ENCODE measurements around the gene KHK. TPM values are rescaled to one million over a fixed set of nuclear protein-coding genes. Genes with fewer than 3 reads are reported as not detected.
"Not testable (repeated sequence)": the region's sequence is repeated elsewhere in the genome, so short reads cannot be mapped to it uniquely, and the experiment has no call there.

The KHK gene
- polyA plus RNA-seq, 2 of the 4 experiments (the other 2 are of a cell fraction): 4.2 to 7.6 TPM

DNA sequence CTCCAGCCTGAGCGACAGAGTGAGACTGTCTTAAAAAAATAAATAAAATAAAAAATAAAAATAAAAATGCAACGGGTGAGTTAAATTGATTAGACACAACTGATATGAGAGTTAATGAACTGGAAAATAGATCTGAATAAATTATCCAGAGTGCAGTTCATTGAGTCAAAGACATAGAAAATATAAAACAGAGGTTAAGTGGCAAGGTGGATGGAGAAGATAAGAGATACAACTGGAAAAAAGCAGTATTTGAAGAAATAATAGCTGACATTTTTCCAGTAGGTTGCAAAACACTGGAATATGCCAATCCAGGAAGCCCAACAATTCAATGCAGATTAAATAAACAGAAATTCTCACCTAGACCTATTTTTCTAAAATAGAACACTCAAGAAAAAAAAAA lies 21.6 kb downstream of the KHK start:
- ChIA-PET CTCF (interaction anchor here (0.6 to 3.8 kb wide), 11 partner anchors 9 to 279 kb away, joined by 3 to 17 read pairs (median 4); partner anchors contain the start of gene KHK), POLR2A (interaction anchor here (0.6 kb wide), 1 partner anchor 16 kb away, joined by 3 read pairs; no protein-coding TSS in a partner anchor)
- no peak for TF ChIP-seq HOXB13 (CRISPR knock-in tag; IDR thresholded peaks at IDR 0.05; ENCODE audit: low read depth)
- TF ChIP-seq POLR2A (IDR thresholded peaks at IDR 0.05; ENCODE audit: low read length): no peak
- TF ChIP-seq, protein P1, sequence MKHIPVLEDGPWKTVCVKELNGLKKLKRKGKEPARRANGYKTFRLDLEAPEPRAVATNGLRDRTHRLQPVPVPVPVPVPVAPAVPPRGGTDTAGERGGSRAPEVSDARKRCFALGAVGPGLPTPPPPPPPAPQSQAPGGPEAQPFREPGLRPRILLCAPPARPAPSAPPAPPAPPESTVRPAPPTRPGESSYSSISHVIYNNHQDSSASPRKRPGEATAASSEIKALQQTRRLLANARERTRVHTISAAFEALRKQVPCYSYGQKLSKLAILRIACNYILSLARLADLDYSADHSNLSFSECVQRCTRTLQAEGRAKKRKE (CRISPR knock-in tag; IDR thresholded peaks at IDR 0.05; ENCODE audit: low read depth): no peak
- no peak for TF ChIP-seq CBX2 (IDR thresholded peaks at IDR 0.05; ENCODE audit: borderline replicate concordance, low read depth)
- TF ChIP-seq, protein P2, sequence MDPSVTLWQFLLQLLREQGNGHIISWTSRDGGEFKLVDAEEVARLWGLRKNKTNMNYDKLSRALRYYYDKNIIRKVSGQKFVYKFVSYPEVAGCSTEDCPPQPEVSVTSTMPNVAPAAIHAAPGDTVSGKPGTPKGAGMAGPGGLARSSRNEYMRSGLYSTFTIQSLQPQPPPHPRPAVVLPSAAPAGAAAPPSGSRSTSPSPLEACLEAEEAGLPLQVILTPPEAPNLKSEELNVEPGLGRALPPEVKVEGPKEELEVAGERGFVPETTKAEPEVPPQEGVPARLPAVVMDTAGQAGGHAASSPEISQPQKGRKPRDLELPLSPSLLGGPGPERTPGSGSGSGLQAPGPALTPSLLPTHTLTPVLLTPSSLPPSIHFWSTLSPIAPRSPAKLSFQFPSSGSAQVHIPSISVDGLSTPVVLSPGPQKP (IDR thresholded peaks at IDR 0.05; ENCODE audit: low read depth, low read length): no peak
- TF ChIP-seq CBX8 (IDR thresholded peaks at IDR 0.05): no peak
- H3K4me3 ChIP-seq: no peak overlapping the region
- no peak overlapping the region for H3K27ac ChIP-seq
- no peak for FAIRE-seq
- DNase-seq (ENCODE audit: low read depth in 1 of 2, low spot score in 1 of 2): no peak
- H3K4me2 ChIP-seq: no peak overlapping the region
- H3K4me1 ChIP-seq: no peaks in the 10 kb centered on the region
- H3K9me3 ChIP-seq: no peaks in the 10 kb centered on the region
- 70% methylated on average over 2 of the region's 2 CpGs for WGBS (ENCODE audit: missing lambda C conversion rate)
- ATAC-seq: no peak

DNA sequence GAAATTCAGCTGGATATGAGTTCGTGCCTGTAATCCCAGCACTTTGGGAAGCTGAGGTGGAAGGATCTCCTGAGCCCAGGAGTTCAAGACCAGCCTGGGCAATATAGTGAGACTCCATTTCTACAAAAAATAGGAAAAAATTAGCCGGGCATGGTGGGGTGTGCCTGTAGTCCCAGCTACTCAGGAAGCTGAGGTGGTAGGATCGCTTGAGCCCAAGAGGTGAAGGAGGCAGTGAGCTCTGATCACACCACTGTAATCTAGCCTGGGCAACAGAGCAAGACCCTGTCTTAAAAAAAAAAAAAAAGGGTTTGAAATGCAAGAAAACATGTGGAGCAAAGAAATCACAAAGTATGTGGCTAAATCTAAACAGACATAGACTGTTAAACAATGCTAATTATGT lies 22.5 kb downstream of the KHK start:
- H3K4me2 ChIP-seq: no peak overlapping the region
- ATAC-seq (no peak), FAIRE-seq (no peak), DNase-seq (ENCODE audit: low read depth in 1 of 2, low spot score in 1 of 2) (no peak)
- POLR2A ChIA-PET: no interaction called here
- H3K4me1 ChIP-seq: no peaks in the 10 kb centered on the region
- WGBS (ENCODE audit: missing lambda C conversion rate): 67% methylated on average over 3 of the region's 3 CpGs
- H3K9me3 ChIP-seq: no peaks in the 10 kb centered on the region
- TF ChIP-seq, protein P3, sequence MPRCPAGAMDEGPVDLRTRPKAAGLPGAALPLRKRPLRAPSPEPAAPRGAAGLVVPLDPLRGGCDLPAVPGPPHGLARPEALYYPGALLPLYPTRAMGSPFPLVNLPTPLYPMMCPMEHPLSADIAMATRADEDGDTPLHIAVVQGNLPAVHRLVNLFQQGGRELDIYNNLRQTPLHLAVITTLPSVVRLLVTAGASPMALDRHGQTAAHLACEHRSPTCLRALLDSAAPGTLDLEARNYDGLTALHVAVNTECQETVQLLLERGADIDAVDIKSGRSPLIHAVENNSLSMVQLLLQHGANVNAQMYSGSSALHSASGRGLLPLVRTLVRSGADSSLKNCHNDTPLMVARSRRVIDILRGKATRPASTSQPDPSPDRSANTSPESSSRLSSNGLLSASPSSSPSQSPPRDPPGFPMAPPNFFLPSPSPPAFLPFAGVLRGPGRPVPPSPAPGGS (IDR thresholded peaks at IDR 0.05): no peak
- TF ChIP-seq, protein P4, sequence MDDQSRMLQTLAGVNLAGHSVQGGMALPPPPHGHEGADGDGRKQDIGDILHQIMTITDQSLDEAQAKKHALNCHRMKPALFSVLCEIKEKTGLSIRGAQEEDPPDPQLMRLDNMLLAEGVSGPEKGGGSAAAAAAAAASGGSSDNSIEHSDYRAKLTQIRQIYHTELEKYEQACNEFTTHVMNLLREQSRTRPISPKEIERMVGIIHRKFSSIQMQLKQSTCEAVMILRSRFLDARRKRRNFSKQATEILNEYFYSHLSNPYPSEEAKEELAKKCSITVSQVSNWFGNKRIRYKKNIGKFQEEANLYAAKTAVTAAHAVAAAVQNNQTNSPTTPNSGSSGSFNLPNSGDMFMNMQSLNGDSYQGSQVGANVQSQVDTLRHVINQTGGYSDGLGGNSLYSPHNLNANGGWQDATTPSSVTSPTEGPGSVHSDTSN (IDR thresholded peaks at IDR 0.05): no peak
- TF ChIP-seq, protein P5, sequence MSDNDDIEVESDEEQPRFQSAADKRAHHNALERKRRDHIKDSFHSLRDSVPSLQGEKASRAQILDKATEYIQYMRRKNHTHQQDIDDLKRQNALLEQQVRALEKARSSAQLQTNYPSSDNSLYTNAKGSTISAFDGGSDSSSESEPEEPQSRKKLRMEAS (IDR thresholded peaks at IDR 0.05): no peak
- no peak for TF ChIP-seq ZNF302 (CRISPR knock-in tag; IDR thresholded peaks at IDR 0.05)
- TF ChIP-seq POLR2A (IDR thresholded peaks at IDR 0.05; ENCODE audit: low read length): no peak
- no peak for TF ChIP-seq KDM1A (IDR thresholded peaks at IDR 0.05; ENCODE audit: low read depth)
- TF ChIP-seq SMC3 (IDR thresholded peaks at IDR 0.05): no peak
- no peak for TF ChIP-seq EHF (CRISPR knock-in tag; IDR thresholded peaks at IDR 0.05)
- TF ChIP-seq FOSL2 (IDR thresholded peaks at IDR 0.05): no peak
- no peak for TF ChIP-seq FOSL2 (CRISPR knock-in tag; IDR thresholded peaks at IDR 0.05)
- no peak for TF ChIP-seq ZC3H11A (IDR thresholded peaks at IDR 0.05)
- no peak for TF ChIP-seq HOXA7 (CRISPR knock-in tag; IDR thresholded peaks at IDR 0.05)
- no peak for TF ChIP-seq TFCP2L1 (CRISPR knock-in tag; IDR thresholded peaks at IDR 0.05)
- TF ChIP-seq EHMT2 (IDR thresholded peaks at IDR 0.05; ENCODE audit: low read depth): no peak
- TF ChIP-seq, protein P2 (IDR thresholded peaks at IDR 0.05; ENCODE audit: low read depth, low read length): no peak
- TF ChIP-seq RAD21 (conservative IDR thresholded peaks at IDR 0.05 in 1 of 2, IDR thresholded peaks at IDR 0.05 in 1 of 2): no peak
- no peak overlapping the region for H3K4me3 ChIP-seq
- CTCF ChIA-PET: interaction anchor here (0.6 to 3.8 kb wide), 10 partner anchors 10 to 211 kb away, joined by 3 to 17 read pairs (median 3); partner anchors contain the start of gene ABHD1
- no peak overlapping the region for H3K27ac ChIP-seq

DNA sequence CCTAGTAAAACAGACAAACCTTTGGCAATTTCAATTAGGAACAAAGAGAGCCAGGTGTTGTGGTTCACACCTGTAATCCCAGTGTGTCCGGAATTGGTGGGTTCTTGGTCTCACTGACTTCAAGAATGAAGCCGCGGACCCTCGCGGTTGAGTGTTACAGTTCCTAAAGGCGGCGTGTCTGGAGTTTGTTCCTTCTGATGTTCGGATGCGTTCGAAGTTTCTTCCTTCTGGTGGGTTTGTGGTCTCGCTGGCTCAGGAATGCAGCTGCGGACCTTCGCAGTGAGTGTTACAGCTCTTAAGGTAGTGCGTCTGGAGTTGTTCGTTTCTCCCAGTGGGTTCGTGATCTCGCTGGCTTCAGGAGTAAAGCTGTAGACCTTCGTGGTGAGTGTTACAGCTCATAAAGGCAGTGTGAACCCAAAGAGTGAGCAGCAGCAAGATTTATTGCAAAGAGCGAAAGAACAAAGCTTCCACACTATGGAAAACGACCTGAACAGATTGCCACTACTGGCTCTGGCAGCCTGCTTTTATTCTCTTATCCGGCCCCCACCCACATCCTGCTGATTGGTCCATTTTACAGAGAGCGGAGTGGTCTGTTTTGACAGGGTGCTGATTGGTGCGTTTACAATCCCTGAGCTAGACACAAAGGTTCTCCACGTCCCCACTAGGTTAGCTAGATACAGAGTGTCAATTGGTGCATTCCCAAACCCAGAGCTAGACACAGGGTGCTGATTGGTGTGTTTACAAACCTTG lies 24.2 kb downstream of the KHK start:
- H3K9me3 ChIP-seq; POLR2A ChIA-PET; H3K4me1 ChIP-seq; FAIRE-seq; H3K27ac ChIP-seq; DNase-seq (ENCODE audit: low read depth in 1 of 2, low spot score in 1 of 2); H3K4me3 ChIP-seq; ATAC-seq; H3K4me2 ChIP-seq: not testable (repeated sequence)
- CTCF ChIA-PET: interaction anchor here (0.5 to 2.0 kb wide), 10 partner anchors 9 to 192 kb away, joined by 3 to 7 read pairs (median 4); partner anchors contain the start of genes ABHD1 and KHK
- 79% methylated on average over 24 of the region's 24 CpGs for WGBS (ENCODE audit: missing lambda C conversion rate)

DNA sequence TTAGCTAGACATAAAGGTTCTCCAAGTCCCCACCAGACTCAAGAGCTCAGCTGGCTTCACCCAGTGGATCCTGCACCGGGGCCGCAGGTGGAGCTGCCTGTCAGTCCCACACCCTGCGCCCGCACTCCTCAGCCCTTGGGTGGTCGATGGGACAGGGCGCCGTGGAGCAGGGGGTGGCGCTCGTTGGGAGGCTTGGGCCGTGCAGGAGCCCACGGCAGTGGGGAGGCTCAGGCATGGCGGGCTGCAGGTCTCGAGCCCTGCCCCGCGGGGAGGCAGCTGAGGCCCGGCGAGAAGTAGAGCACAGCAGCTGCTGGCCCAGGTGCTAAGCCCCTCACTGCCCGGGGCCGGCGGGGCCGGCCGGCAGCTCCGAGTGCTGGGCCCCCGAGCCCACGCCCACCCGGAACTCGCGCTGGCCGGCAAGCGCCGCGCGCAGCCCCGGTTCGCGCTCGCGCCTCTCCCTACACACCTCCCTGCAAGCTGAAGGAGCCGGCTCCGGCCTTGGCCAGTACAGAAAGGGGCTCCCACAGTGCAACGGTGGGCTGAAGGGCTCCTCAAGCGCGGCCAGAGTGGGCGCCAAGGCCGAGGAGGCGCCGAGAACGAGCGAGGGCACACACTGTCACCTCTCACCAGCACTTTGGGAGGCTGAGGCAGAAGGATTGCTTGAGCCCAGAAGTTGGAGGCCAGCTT lies 25.0 kb downstream of the KHK start:
- H3K27ac ChIP-seq; H3K4me3 ChIP-seq; DNase-seq (ENCODE audit: low read depth in 1 of 2, low spot score in 1 of 2); H3K4me1 ChIP-seq; H3K9me3 ChIP-seq; H3K4me2 ChIP-seq; FAIRE-seq; POLR2A ChIA-PET; ATAC-seq: not testable (repeated sequence)
- WGBS (ENCODE audit: missing lambda C conversion rate): 90% methylated on average over 47 of the region's 49 CpGs
- CTCF ChIA-PET: interaction anchor here (1.1 to 4.2 kb wide), 12 partner anchors 9 to 192 kb away, joined by 3 to 28 read pairs (median 4); partner anchors contain the start of genes ABHD1 and TRIM54

Measured in A549 (cell line).